Stimulated activated CD4-positive, alpha-beta T cell treated with anti-CD3 and anti-CD28 coated beads, Interleukin-4, amount 100 ng/mL, for 1 hour (primary cell): ENCODE measurements around the gene STIMATE.
A peak's percentile ranks its signal among the peaks of the same experiment; 100 is the strongest.

ENCODE experiments used
- DNase-seq: peaks from one replicate; pipeline ENCODE4 v3.0.0-alpha.2; 2020

The STIMATE gene

DNA sequence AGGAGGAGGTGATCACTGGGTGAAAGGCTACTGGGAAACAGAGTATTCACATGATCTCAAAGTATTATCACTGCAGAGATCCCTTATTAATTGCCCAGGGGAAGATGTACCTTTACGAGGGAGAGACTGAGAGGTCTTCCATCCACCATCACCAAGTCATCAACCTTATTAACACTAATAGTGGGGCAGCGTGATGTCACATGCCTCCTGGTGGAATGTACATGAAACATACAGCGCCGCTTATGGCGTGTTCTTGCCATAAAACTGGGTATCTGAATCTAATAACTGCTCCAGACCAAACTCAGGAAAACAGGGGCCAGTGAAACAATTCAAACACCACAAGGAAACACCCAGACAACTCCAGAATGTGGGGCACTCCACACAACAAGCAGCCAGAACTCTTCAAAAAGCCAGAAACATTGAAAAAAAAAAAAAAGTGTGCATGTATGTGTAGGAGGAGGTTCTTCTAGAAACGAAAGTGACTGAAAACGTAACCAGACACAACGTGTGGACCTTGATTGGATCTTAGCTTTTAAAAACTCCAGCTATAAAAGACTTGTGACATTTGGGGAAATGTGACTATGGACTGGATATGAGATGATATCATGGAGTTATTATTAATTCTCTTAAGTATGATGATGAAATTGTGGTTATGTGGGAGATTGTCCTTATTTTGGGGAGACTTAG, 4.6 kb downstream of the STIMATE start:
- peak; percentile 23 for DNase-seq

GRCh38 chr3:52892290-52892624, 5.1 kb downstream of the STIMATE start:
- DNase-seq, result no peak

DNA sequence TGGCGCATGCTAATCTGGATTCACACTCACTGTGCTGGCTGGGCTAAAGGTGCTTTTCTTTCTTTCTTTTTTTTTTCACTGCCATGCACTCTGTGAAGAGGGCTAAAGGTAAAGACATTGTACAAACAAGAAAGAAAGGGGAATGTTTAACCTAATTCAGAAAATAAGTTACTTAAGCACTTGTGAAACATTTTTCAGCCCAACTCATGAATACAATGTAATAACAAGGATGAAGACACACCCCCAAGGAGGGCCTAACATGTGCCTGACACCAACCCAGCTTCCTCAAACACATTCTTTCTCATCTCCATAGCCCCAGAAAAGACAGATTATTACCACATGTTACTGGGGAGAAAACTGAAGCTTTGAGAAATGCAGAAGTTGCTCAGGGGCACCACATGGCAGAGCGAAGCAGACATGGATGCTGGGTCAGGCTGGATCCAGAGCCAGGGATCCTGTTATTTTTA, 5.7 kb downstream of the STIMATE start:
- no peak for DNase-seq

DNA sequence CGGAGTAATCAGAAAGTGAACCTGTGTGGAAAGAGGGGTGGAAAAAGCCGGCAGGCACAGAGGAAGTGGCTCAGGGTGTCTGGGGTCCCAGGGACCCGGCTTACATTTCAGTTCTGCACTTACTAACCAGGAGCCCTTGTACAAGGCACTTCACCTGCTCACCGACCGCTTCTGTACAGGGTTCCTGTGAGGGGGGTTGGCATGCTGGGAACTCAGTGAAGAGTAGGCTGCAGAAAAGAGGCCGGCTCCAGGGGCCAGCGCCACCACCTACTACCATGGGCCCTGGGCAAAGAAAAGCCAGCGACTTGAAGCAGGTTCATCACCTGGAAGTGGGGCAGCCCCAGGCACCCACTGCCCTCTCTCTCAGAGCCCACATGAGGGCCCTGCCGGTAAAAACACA, 6.2 kb downstream of the STIMATE start:
- peak; percentile 16 for DNase-seq

DNA sequence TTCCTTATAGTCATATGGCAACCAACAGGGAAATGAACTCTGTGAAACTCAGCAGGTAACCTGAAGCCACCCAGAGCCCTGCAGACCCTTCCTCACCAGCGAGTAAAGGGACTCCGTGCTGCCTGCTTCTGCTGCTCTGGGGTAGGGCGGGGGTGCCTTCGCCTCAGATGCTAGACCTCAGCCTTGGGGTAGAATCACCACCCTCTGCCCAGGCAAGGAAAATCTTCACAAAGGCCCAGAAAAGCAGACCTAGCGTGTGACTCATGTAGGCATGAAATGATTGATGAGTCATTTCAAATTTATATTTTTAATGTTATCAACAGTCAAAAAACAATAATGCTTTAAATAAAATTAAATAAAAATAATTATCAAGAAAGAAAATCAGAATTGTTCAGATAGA, 6.6 kb downstream of the STIMATE start:
- peak; percentile 26 for DNase-seq

DNA sequence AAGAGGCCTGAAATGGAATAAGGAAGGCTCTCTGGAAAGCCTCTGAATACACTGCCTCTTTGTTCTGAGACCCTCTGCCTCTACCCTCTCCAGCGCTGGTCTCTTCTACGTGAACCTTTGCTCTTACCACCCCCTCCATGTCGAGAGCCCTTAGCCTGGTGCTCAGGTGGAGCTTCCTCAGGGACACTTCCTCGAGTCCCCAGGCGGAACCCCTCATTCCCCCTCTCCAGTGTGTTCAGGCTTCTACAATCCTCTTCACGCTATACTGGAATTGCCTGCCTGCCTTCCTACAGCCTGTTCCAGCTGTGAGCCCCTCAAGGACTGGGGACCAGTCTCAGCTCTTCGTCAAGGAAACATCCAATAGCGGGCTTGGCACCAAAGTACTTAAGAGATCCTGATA, 7.4 kb downstream of the STIMATE start:
- DNase-seq, result no peak

DNA sequence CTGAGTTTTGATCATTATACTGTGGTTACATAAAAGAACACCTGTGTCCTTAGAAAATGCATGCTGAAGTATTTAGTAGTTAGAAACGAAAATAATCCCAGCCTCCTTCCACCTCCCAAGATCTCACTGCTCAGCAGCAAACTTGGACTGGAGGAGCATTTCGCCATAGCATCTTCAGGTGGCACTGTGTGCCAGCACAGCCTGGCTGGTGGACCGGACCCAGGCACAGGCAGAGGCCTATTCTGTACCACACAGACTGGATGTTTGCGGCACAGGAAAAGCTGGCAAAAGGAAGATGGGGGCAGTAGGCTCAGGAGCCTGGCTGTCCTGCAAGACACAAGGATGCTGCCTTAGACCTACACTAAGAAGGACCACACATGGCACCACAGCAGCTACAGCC, 10.2 kb downstream of the STIMATE start:
- no peak for DNase-seq

DNA sequence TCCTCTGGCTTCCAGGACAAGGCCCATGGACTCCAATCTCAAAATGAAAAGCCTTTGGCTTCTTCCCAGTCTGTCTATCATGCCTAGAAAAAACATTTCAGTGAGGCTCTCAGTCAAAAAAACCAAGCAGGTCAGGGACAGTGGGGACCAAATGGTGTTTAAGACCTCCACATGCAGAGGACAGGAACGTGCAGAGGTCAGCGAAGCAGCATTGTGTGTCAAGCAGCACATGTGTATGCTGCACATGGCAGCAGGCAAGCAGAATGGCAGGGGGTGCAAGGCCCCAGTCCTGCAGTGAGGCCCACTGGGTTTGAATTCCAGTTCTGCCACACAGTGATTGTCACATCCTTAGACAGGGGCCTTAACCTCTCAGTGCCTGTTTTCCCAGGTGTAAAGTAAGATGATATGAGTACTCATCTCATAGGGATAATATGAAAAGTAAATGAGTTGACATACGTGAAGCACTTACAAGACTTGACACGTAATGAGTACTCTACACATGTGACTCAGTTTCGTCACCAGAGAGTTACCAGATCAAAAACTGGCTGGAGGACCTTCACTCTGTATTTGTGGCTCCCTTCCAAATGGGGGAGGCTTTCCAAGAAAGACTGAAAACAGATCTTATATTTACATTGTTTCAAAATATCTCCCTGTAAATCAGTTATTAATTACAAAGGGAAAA, 11.2 kb downstream of the STIMATE start:
- no peak for DNase-seq

- no peak for DNase-seq
These were observed 15.0 kb downstream of the STIMATE start for GRCh38 chr3:52882377-52882776.

- no peak for DNase-seq
These were observed 15.5 kb downstream of the STIMATE start for GRCh38 chr3:52881871-52882270.

DNA sequence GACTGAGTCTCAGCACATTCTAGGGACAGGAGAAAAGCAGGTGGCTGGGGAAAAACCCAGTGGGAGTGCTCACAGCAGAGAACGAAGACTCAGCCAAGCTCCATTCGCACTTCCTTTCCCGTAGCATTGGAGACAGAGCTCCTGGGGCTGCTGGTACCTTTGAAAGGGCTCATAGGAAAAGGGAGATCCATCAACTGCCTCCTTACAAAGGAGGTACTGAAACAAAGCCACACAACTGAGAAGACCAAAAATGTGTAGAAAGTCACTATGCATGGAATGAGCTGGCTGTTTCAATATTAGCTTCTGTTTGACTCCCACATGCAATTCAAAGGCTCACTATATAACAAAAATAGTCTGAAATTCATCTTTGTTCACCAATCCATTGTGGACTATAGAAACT, 16.9 kb downstream of the STIMATE start:
- no peak for DNase-seq

- DNase-seq, result no peak
These were observed 17.3 kb downstream of the STIMATE start for GRCh38 chr3:52880047-52880446.

DNA sequence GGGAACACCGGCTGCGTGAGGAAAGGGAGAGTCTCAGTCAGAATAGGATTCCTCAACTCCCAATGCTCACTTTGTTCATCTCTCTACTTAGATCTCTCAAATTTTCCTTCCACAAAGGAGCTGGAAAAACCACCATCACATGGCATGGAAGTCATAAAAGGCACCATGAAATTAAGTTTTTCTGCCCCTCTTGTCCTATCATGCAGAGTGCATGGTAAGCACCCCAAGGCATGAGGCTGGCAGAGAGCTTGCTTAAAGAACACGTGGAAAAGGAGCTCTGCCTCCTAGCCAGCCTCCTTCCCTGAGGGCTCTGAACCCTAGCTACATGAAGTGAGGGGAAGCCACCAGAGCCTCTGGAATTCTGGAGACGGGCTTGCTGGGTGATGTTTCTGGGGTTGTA, 17.8 kb downstream of the STIMATE start:
- no peak for DNase-seq

- no peak for DNase-seq
These were observed 18.3 kb downstream of the STIMATE start for GRCh38 chr3:52879090-52879489.

GRCh38 chr3:52877085-52877484, 20.3 kb downstream of the STIMATE start:
- no peak for DNase-seq

DNA sequence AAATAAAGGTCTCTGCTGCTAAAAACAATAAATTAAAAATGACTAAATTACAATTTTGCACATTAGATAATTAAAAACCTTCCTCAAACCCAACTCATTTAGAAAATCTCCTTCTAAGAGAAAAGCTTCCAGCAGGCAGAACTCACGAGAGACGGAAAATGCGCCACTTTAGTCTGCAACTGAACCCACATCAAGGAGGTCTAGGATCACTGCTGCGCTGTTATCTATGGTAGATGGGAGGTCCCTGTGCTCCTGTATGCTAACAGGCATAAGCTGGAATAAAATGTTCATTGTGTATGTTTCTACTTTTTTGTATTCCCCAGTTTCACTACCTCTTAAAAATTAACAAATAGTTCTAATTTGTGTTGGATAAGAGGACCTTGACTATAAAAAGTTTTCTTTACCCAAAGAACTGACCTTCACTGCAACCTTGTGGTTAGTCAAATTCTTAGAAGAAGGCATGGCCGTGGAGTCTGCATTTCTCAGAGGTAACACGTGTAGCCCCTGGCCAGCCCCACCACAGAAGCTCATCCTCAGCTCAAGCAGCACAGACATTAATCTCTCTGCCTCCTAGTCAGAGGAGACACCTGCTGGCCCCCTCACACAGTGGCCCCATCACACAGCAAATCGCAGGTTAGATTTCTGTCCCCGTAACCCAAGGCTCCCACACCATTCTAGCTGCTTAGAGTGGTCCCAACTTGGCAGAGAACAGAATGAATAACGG, 22.3 kb downstream of the STIMATE start:
- no peak for DNase-seq

GRCh38 chr3:52874160-52874701, 23.1 kb downstream of the STIMATE start:
- no peak for DNase-seq

DNA sequence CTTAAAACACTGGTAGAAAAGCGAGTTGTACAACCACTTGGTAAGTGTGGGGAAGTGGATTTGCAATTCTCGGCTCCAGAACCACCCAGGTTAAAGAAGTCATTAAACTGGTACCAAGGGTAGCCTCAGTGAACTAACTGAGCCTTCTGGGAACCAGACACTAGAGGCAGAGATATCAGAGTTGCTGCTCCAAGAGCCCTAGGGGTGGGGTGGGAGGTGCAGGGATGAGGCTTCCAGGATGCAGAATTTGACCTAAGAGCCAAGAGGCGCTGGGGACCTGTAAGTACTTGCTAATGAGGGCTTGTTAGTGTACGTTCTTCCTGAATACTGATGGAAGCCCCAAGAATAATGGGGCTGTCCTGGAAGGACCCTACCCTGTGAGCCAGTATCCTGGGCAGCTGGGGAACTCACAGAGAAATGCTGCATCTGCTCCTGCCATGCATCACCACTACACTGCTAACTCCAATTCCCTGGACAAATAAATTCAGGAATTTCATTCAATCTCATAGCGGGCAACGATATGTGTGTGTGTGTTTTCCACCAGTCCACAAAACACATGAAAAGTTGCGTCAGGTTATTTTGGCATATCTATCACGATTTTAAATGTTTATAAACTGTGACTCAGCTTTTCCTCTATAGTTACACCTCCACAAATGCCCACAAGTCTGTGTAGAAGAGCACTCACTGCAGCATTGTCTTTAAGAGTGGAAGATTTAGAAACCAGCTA, 23.8 kb downstream of the STIMATE start:
- no peak for DNase-seq

GRCh38 chr3:52872245-52872644, 25.1 kb downstream of the STIMATE start:
- no peak for DNase-seq

- no peak for DNase-seq
These were observed 25.6 kb downstream of the STIMATE start for GRCh38 chr3:52871761-52872160.

GRCh38 chr3:52870471-52870870, 26.9 kb downstream of the STIMATE start:
- no peak for DNase-seq

DNA sequence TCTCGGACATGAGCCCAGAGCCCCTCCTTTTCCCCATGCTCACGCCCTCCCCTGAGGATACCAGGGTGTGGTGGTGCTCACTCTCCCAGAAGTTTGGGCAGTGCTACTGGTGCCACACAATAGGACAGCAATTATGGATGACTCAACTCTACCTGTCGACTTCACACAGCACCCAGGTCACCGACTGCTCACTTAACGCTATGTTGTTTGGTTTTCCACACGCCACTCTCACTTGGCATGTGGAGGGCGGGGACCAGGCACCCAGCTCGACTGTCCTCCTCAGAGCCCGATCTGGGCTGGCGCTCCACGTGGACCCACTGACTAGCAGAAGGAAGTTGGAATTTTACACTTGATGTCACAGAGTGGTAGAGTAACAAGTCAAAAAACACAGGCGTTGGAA, 30.9 kb downstream of the STIMATE start:
- DNase-seq, result no peak

DNA sequence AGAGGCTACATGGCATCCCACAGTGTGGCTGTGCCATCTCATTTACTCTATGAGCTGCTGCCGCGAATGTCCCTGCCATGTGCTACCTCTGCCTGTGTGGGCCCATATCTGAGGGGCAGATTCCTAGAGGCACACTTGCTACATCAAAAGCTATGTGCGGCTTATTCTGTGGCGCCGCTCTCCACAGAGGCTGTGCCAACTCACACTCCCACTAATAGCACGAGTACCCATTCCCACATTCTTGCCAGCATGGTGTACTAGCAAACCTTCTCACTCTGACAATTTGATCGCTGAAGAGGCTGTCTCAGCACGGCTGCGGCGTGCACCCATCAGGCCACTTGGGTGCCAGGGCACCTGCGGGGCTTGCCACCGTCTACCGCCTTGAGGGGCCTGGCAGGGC, 31.4 kb downstream of the STIMATE start:
- no peak for DNase-seq
